BLaER1 treated with 17β-estradiol and CSF1 and Interleukin-3, amounts not matched to agents 10 nM and 100 nM (cell line): Measurements from ENCODE around the gene ZNF667.

ENCODE experiments used
- H3K27ac ChIP-seq, 11 experiments: shearing (Covaris generic); formaldehyde crosslinking; 2 replicates each; pipeline ENCODE4 v1.8.1; 2022
- H3K27me3 ChIP-seq, 11 experiments: shearing (Covaris generic); formaldehyde crosslinking; 2 replicates each; pipeline ENCODE4 v1.8.1; 2022
- H3K36me3 ChIP-seq, 11 experiments: shearing (Covaris generic); formaldehyde crosslinking; 2 replicates each; pipeline ENCODE4 v1.8.1; 2022
- H3K4me1 ChIP-seq, 10 experiments: shearing (Covaris generic); formaldehyde crosslinking; 2 replicates each; pipeline ENCODE4 v1.8.1; 2022
- H3K4me2 ChIP-seq, 11 experiments: shearing (Covaris generic); formaldehyde crosslinking; 2 replicates each; pipeline ENCODE4 v1.8.1; 2022
- H3K4me3 ChIP-seq, 10 experiments: shearing (Covaris generic); formaldehyde crosslinking; 2 replicates each; pipeline ENCODE4 v1.8.1; 2022
- H3K9ac ChIP-seq, 11 experiments: shearing (Covaris generic); formaldehyde crosslinking; 2 replicates each; pipeline ENCODE4 v1.8.1; 2022
- H3K9me3 ChIP-seq, 11 experiments: shearing (Covaris generic); formaldehyde crosslinking; replicated peaks in 1 of 11; 2 replicates each; pipeline ENCODE4 v1.8.1; 2022
- H4K20me1 ChIP-seq, 11 experiments: shearing (Covaris generic); formaldehyde crosslinking; 2 replicates each; pipeline ENCODE4 v1.8.1; 2022
- Cebpa-rat ChIP-seq, 11 experiments: shearing (Covaris generic); IDR thresholded peaks; 2 replicates each; pipeline ENCODE4 v1.8.1; 2022

ZNF667 gene

DNA sequence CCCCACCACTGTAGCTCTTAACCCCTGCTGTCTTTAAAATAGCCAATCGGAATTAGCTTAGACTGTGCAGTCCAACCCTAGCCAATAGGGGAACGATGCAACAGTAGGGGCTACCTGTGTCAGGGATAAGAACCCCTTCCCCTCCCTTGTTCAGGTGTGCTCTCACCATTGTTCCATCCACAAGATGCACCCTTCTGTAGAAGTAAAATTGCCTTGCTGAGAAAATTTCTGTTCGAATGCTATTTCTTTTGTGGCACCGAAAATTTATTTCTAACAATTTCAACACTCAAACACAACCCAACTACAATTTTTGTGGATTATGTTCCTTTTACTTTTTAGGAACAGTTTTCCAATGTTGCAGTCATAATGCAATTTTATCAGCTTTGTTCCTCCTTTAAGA lies 76.7 kb downstream of the ZNF667 start:
- Histone ChIP-seq H3K9ac (no peak overlapping the region), H3K27me3 (no peaks in the 10 kb centered on the region), H4K20me1 (no peaks in the 10 kb centered on the region), H3K27ac (no peak overlapping the region), H3K36me3 (peaks cover 47 to 62% (median 55%) of the 10 kb centered on the region in 11 experiments), H3K9me3 (peaks cover 76 to 89% (median 83%) of the 10 kb centered on the region in 11 experiments), H3K4me1 (peaks cover 12 to 20% (median 18%) of the 10 kb centered on the region in 10 experiments; a peak in 19 of 20 replicates), H3K4me2 (no peak overlapping the region), H3K4me3 (no peak overlapping the region; a peak in 2 of 20 replicates)
- no peak for TF ChIP-seq Cebpa-rat (IDR thresholded peaks at IDR 0.05)

DNA sequence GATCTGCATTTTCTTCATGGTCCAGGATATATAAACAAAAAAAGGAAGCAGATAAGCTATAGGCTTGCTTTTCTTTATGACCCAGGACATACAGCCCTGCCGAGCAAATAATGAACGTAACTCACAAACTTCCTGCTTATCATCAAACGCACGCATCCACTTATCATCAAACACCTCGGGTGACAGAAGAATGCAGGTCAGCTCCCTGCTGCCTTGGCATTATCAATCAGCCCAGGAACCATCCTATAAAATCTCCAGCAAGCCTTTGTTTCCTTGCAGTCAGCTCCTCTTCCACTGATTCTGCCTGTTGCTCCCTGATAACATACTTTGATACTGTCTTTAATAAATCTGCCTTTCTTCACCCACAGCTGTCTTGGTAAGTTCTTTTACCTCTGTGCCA lies 78.3 kb downstream of the ZNF667 start:
- no peak for TF ChIP-seq Cebpa-rat (IDR thresholded peaks at IDR 0.05)
- Histone ChIP-seq H3K9me3 (peaks cover 83 to 94% (median 92%) of the 10 kb centered on the region in 11 experiments), H3K27me3 (no peaks in the 10 kb centered on the region), H3K27ac (no peak overlapping the region), H3K4me3 (0 out of 20 replicates have a peak overlapping the region, but pooled peaks of 1 of the 10 experiments have one; percentile 15), H3K36me3 (peaks cover 46 to 65% (median 56%) of the 10 kb centered on the region in 11 experiments), H4K20me1 (no peaks in the 10 kb centered on the region), H3K4me2 (no peak overlapping the region), H3K9ac (no peak overlapping the region), H3K4me1 (peaks cover 6 to 9% (median 8%) of the 10 kb centered on the region in 10 experiments; a peak in 18 of 20 replicates)

DNA sequence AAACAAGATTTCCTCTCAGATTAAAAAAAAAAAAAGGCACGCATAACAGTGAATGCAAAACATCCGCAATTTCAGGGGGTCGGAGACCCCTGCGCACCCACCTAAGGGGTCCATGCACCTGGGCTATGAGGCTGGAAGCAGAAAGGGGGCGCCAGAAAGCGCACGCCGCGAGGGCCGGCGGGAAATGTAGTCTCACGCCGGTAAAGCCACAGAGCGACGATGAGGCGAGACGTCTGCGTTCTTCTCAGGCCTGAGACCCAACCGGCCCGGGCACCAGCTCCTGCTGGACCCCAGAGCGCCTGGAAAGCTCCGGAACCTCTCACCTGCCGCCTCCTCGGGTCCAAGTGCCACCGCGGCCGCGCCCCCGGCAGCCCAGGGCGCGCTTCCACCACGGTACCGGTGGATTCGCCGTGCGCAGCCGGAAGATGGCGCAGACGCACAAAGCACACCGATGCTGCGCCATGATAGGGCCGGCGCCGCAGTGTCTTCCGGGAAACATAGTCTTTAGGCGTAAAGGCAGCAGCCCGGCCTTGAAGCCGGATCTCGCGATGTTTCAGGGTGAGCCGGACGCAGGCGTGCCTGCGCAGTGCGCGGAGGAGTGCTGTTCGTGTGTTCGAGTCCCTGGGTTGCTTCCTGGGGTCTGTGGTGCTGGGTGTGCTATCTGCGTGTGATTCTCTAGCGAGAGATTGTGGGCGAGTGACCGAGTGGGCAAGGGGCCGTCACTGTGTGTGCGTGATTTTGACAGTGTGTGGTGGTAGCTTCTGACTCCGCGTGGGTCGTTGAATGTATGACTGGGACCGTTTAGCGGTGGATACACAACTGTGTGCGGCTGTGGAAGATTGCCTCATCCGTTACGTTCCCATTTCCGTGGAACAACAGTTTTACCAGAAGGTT lies 83.8 kb downstream of the ZNF667 start, which contains the start of gene ZNF582:
Gene ZNF582, minus strand, starts transcription at position 416 of the 894 bp plus-strand sequence. CDS start 1,782 bp downstream, outside the sequence.
- Histone ChIP-seq H3K4me1 (peaks cover 0 to 11% (median 0%) of the 10 kb centered on the region in 10 experiments; a peak in 5 of 20 replicates), H3K4me2 (peak within 1 kb of the TSS; percentile 37 to 70 (median 66)), H3K36me3 (peaks cover 32 to 61% (median 49%) of the 10 kb centered on the region in 11 experiments), H4K20me1 (no peaks in the 10 kb centered on the region), H3K27ac (peak within 1 kb of the TSS; percentile 89 to 97 (median 95)), H3K4me3 (peak within 1 kb of the TSS; percentile 61 to 82 (median 72)), H3K9me3 (peaks cover 61 to 96% (median 76%) of the 10 kb centered on the region in 11 experiments), H3K27me3 (no peaks in the 10 kb centered on the region), H3K9ac (peak within 1 kb of the TSS; percentile 90 to 97 (median 95))
- no peak for TF ChIP-seq Cebpa-rat (IDR thresholded peaks at IDR 0.05)
